ENCODE data around the gene TMEM94.

DNA sequence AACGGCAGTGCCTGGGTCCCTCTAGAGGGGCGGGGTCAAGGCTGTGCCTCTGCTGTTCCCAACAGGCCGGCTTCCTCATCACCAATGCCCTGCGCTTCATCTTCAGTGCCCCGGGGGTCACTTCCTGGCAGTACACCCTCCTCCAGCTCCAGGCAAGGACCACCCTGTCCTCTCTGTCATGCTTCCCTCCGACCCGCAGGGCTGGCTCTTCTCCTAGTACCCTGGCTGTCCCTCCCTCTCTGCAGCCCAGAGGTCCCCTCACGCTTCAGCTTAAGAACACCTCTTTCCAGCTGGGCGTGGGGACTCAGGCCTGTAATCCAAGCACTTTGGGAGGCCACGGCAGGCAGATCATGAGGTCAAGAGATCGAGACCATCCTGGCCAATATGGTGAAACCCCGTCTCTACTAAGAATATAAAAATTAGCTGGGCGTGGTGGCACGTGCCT, 33.1 kb downstream of the TMEM94 start:
- TF ChIP-seq CTCF (conservative IDR thresholded peaks at IDR 0.05; ENCODE audit: low read depth, low read length): no peak
- TF ChIP-seq CHD1 (IDR thresholded peaks at IDR 0.05; ENCODE audit: low read depth, low read length): no peak
- TF ChIP-seq CEBPB (IDR thresholded peaks at IDR 0.05; ENCODE audit: low read depth, low read length): no peak
- TF ChIP-seq POLR2A (IDR thresholded peaks at IDR 0.05; ENCODE audit: low read depth, low read length): no peak
- no peak for TF ChIP-seq MAZ (IDR thresholded peaks at IDR 0.05; ENCODE audit: borderline replicate concordance, low read depth, low read length)
- TF ChIP-seq, protein P1, sequence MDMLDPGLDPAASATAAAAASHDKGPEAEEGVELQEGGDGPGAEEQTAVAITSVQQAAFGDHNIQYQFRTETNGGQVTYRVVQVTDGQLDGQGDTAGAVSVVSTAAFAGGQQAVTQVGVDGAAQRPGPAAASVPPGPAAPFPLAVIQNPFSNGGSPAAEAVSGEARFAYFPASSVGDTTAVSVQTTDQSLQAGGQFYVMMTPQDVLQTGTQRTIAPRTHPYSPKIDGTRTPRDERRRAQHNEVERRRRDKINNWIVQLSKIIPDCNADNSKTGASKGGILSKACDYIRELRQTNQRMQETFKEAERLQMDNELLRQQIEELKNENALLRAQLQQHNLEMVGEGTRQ (IDR thresholded peaks at IDR 0.05; ENCODE audit: low read depth, low read length): no peak
- no peak for TF ChIP-seq RFX5 (IDR thresholded peaks at IDR 0.05; ENCODE audit: low read depth, low read length)
- no peak for TF ChIP-seq SMC3 (IDR thresholded peaks at IDR 0.05; ENCODE audit: low read depth, low read length)

Data from IMR-90 (cell line).